HCT116 (cell line): ENCODE measurements around the gene TCOF1. TPM values are rescaled to one million over a fixed set of nuclear protein-coding genes. Genes with fewer than 3 reads are reported as not detected.

Source experiments
- ATAC-seq: fragments of 200-7000 bp; cut with Tn5 transposase; 2 replicates; pipeline ENCODE4 v1.9.1; 2020; ENCODE audit warnings: mild to moderate bottlenecking, moderate library complexity
- BruUV-seq: library from RNA; stranded (reverse); fragments of 400-500 nt; replicated peaks from 2 replicates; lab custom pipeline; 2021; lab: Mats Ljungman, UMichigan
- CTCF ChIA-PET: fragments of 300-600 bp; sonication (Branson Sonifier 250); formaldehyde crosslinking; loops from one replicate; lab custom pipeline; 2021; ENCODE audit warnings: antibody characterized with exemption; lab: Charles Lee
- POLR2A ChIA-PET: fragments of 300-600, 350-600 bp; sonication (Branson Sonifier 250); formaldehyde crosslinking; loops from one replicate; lab custom pipeline; 2021; ENCODE audit warnings: antibody characterized with exemption; lab: Charles Lee
- RAD21 ChIA-PET, 2 experiments: fragments of 300-600 bp; sonication (Branson Sonifier 250); formaldehyde crosslinking; loops; one replicate each; lab custom pipeline; 2023; ENCODE audit warnings: low total read pairs in 2 of 2; ENCODE audit not compliant: uncharacterized antibody in 2 of 2, unreplicated experiment in 2 of 2, low non-redundant PET in 1 of 2; lab: Charles Lee
- DNase-seq: peaks from one replicate; pipeline ENCODE4 v3.0.0-alpha.2; 2010; ENCODE audit warnings: low read depth, low spot score
- H2AFZ ChIP-seq: fragments of 200-600 bp; shearing (Covaris generic), sonication (generic); 2 replicates; pipeline ENCODE4 v1.6.1; 2017; ENCODE audit warnings: low read depth, mixed run types, mixed read lengths, antibody characterized with exemption, low read length; ENCODE audit not compliant: poor library complexity, severe bottlenecking
- H3K27ac ChIP-seq: 2 replicates; pipeline ENCODE4 v1.5.1; 2012; ENCODE audit warnings: low read depth, low read length
- H3K27me3 ChIP-seq: fragments of 200-600 bp; sonication (generic); 2 replicates; pipeline ENCODE4 v1.6.1; 2016; ENCODE audit warnings: mixed run types, low read length, mixed read lengths; ENCODE audit not compliant: insufficient read depth
- H3K36me3 ChIP-seq, 2 experiments: fragments of 200-500 bp in 1 of 2; fragments of 200-600 bp in 1 of 2; sonication (Bioruptor generic) in 1 of 2; sonication (generic) in 1 of 2; 2 replicates each; pipeline versions ENCODE4 v1.5.1 to v1.6.1; 2014 to 2016; ENCODE audit warnings: low read length in 2 of 2, inconsistent platforms in 1 of 2, mixed read lengths in 1 of 2, mixed run types in 1 of 2; ENCODE audit not compliant: insufficient read depth in 2 of 2, control insufficient read depth in 1 of 2
- H3K4me1 ChIP-seq, 2 experiments: fragments of 200-600 bp in 1 of 2; sonication (generic) in 1 of 2; 2 replicates each; pipeline versions ENCODE4 v1.5.1 to v1.6.1; 2012 to 2017; ENCODE audit warnings: low read length in 2 of 2, inconsistent platforms in 1 of 2, mild to moderate bottlenecking in 1 of 2, mixed read lengths in 1 of 2, mixed run types in 1 of 2, moderate library complexity in 1 of 2; ENCODE audit not compliant: insufficient read depth in 2 of 2, control insufficient read depth in 1 of 2
- H3K4me2 ChIP-seq: fragments of 200-600 bp; sonication (generic); 2 replicates; pipeline ENCODE4 v1.6.1; 2017; ENCODE audit warnings: mixed run types, low read length, mixed read lengths
- H3K4me3 ChIP-seq, 2 experiments: fragments of 200-600 bp in 1 of 2; sonication (generic) in 1 of 2; replicated peaks in 1 of 2; 2 replicates each; pipeline ENCODE4 v1.5.1; 2011 to 2016; ENCODE audit warnings: low read length in 2 of 2, control low read depth in 1 of 2, low read depth in 1 of 2, mild to moderate bottlenecking in 1 of 2, mixed read lengths in 1 of 2, mixed run types in 1 of 2
- H3K79me2 ChIP-seq: fragments of 200-600 bp; sonication (generic); 2 replicates; pipeline ENCODE4 v1.6.1; 2017; ENCODE audit warnings: mild to moderate bottlenecking, mixed run types, low read length, moderate library complexity, mixed read lengths; ENCODE audit not compliant: insufficient read depth
- H3K9ac ChIP-seq: fragments of 200-600 bp; sonication (generic); 2 replicates; pipeline ENCODE4 v1.6.1; 2016; ENCODE audit warnings: low read length, mixed read lengths
- H3K9me2 ChIP-seq: fragments of 200-600 bp; sonication (generic), shearing (Covaris generic); 2 replicates; pipeline ENCODE4 v1.6.1; 2017; ENCODE audit warnings: mixed run types, mild to moderate bottlenecking, moderate library complexity; ENCODE audit not compliant: insufficient read depth
- H3K9me3 ChIP-seq, 2 experiments: fragments of 200-500 bp in 1 of 2; fragments of 200-600 bp in 1 of 2; sonication (Bioruptor generic) in 1 of 2; sonication (generic) in 1 of 2; 2 replicates each; pipeline ENCODE4 v1.6.1; 2014 to 2017; ENCODE audit warnings: low read length in 2 of 2, mixed read lengths in 2 of 2, inconsistent platforms in 1 of 2, low read depth in 1 of 2, mild to moderate bottlenecking in 1 of 2, mixed run types in 1 of 2, moderate library complexity in 1 of 2; ENCODE audit not compliant: control insufficient read depth in 1 of 2, insufficient read depth in 1 of 2
- H4K20me1 ChIP-seq: fragments of 200-600 bp; sonication (generic), shearing (Covaris generic); 2 replicates; pipeline ENCODE4 v1.6.1; 2017; ENCODE audit warnings: mixed run types, mild to moderate bottlenecking, moderate library complexity; ENCODE audit not compliant: insufficient read depth
- CBX3 ChIP-seq: IDR thresholded peaks from 2 replicates; pipeline ENCODE4 v1.6.1; 2012; ENCODE audit warnings: low read depth
- CEBPB ChIP-seq: IDR thresholded peaks from 2 replicates; pipeline ENCODE4 v1.6.1; 2012; ENCODE audit warnings: low read depth
- EGR1 ChIP-seq: IDR thresholded peaks from 2 replicates; pipeline ENCODE4 v1.6.1; 2012; ENCODE audit warnings: low read depth
- ELF1 ChIP-seq: IDR thresholded peaks from 2 replicates; pipeline ENCODE4 v1.6.1; 2012; ENCODE audit warnings: low read depth, borderline replicate concordance
- FOSL1 ChIP-seq: IDR thresholded peaks from 2 replicates; pipeline ENCODE4 v1.6.1; 2012; ENCODE audit warnings: low read depth
- REST ChIP-seq: IDR thresholded peaks from 2 replicates; pipeline ENCODE4 v1.6.1; 2012; ENCODE audit warnings: low read depth
- ZNF274 ChIP-seq: fragments of 200-500 bp; sonication (Bioruptor generic); IDR thresholded peaks from 2 replicates; pipeline ENCODE4 v1.6.1; 2014; ENCODE audit warnings: mild to moderate bottlenecking, low read depth, low read length, inconsistent platforms
- intact Hi-C: fragments of 100-400 bp; cut with micrococcal nuclease; formaldehyde crosslinking; loops from 2 replicates; pipeline ENCODE4 v1.10.0; 2022
- total RNA-seq: library from RNA; stranded (reverse); gene quantifications from one replicate; pipeline ENCODE4 v1.2.1, GENCODE V29; 2021; ENCODE audit not compliant: unreplicated experiment

The TCOF1 gene
- total RNA-seq, 1 experiment from 2014 or later: 94.7 TPM

- H3K9ac ChIP-seq: no peak overlapping the region
- H3K27ac ChIP-seq: no peak overlapping the region
- POLR2A ChIA-PET: no interaction called here
- ATAC-seq (no peak), DNase-seq (no peak)
- H3K4me1 ChIP-seq: no peaks in the 10 kb centered on the region
- H3K27me3 ChIP-seq: no peaks in the 10 kb centered on the region
- H4K20me1 ChIP-seq: 0 out of 2 replicates have a peak, but pooled peaks cover 3% of the 10 kb centered on the region
- H2AFZ ChIP-seq: no peak overlapping the region
- no peaks in the 10 kb centered on the region for H3K9me3 ChIP-seq
- intact Hi-C loops: no loop called here
- RAD21 ChIA-PET: no interaction called here
- no peak overlapping the region for H3K4me2 ChIP-seq
- CTCF ChIA-PET: no interaction called here
- no peak for TF ChIP-seq ZNF274
- no peak for TF ChIP-seq REST
- no peak for TF ChIP-seq ELF1
- no peak for TF ChIP-seq CEBPB
- no peak for TF ChIP-seq EGR1
- no peak for TF ChIP-seq FOSL1
- no peak for TF ChIP-seq CBX3
- H3K79me2 ChIP-seq: no peaks in the 10 kb centered on the region
- H3K4me3 ChIP-seq: no peak overlapping the region
- H3K9me2 ChIP-seq: no peaks in the 10 kb centered on the region
- peaks cover 68 to 90% of the 10 kb centered on the region in 2 experiments; a peak in 3 of 4 replicates for H3K36me3 ChIP-seq
- BruUV-seq: no TSS peak
These were observed 19.6 kb downstream of the TCOF1 start for GRCh38 chr5:150376799-150377771.
